Activated CD8-positive, alpha-beta T cell treated with anti-CD3 and anti-CD28 coated beads for 36 hours (primary cell): ENCODE results near the gene CEP250. TPM values are rescaled to one million over a fixed set of nuclear protein-coding genes. Genes with fewer than 3 reads are reported as not detected.
"Not testable (repeated sequence)": the region's sequence is repeated elsewhere in the genome, so short reads cannot be mapped to it uniquely, and the experiment has no call there.

Experiments used
- ATAC-seq: fragments of 200-7000 bp; cut with Tn5 transposase; one replicate; pipeline ENCODE4 v1.10.0; 2021; ENCODE audit warnings: mild to moderate bottlenecking, moderate library complexity
- CTCF ChIA-PET: fragments of 350-600 bp; sonication (Branson Sonifier 250); formaldehyde crosslinking; loops from one replicate; lab custom pipeline; 2021; ENCODE audit warnings: antibody characterized with exemption; lab: Charles Lee
- POLR2A ChIA-PET: fragments of 350-600 bp; sonication (Branson Sonifier 250); formaldehyde crosslinking; loops from one replicate; lab custom pipeline; 2021; ENCODE audit warnings: antibody characterized with exemption; lab: Charles Lee
- DNase-seq: peaks from one replicate; pipeline ENCODE4 v3.0.0-alpha.2; 2020
- H3K27ac Mint-ChIP-seq: one replicate; pipeline ENCODE4 v1.8.0; 2021; ENCODE audit warnings: mild to moderate bottlenecking, mixed read lengths
- H3K27me3 Mint-ChIP-seq: one replicate; pipeline ENCODE4 v1.8.0; 2021; ENCODE audit warnings: mixed read lengths
- H3K36me3 Mint-ChIP-seq: one replicate; pipeline ENCODE4 v1.8.0; 2021; ENCODE audit warnings: low read depth, mixed read lengths
- H3K4me1 Mint-ChIP-seq: one replicate; pipeline ENCODE4 v1.8.0; 2021; ENCODE audit warnings: low read depth, mixed read lengths
- H3K4me3 Mint-ChIP-seq: one replicate; pipeline ENCODE4 v1.8.0; 2021; ENCODE audit warnings: mild to moderate bottlenecking, moderate library complexity, mixed read lengths
- H3K9me3 Mint-ChIP-seq: one replicate; pipeline ENCODE4 v1.8.0; 2021; ENCODE audit warnings: mixed read lengths
- CTCF ChIP-seq: fragments of 200-600 bp; IDR thresholded peaks from one replicate; pipeline ENCODE4 v1.8.0; 2022; ENCODE audit warnings: antibody characterized with exemption, mild to moderate bottlenecking
- intact Hi-C: fragments of 100-400 bp; cut with micrococcal nuclease; formaldehyde crosslinking; loops from one replicate; pipeline ENCODE4 v1.10.0; 2022
- total RNA-seq, 2 experiments: library from RNA; stranded (reverse); gene quantifications; one replicate each; pipeline ENCODE4 v1.2.3, GENCODE V29; 2021

The CEP250 gene
- total RNA-seq, 2 experiments from 2014 or later, result 56.0 to 60.3 TPM

DNA sequence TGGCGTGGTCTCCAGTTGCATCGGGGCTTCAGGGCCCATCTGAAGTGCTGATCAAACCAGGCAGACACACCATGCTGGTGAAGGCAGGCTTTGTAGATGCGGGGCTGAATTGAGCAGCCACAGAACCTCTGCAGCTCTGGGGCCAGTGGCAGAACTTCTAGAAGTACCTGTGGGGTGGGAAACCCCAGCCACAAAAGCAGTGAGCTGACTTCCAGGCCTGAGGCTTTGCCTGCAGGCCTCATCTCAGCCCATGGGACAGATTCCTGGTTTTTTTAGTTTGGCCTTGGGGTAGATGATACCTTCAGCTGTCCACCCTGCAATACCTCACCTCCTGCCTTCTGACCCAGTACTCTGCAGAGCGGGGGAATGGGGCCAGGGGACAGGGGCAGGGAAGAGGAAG is 59.9 kb downstream of the CEP250 start:
- Mint-ChIP-seq H3K36me3 (peaks cover 10% of the 10 kb centered on the region), H3K4me3 (no peak overlapping the region), H3K27me3 (no peaks in the 10 kb centered on the region), H3K27ac (no peak overlapping the region), H3K4me1 (no peaks in the 10 kb centered on the region), H3K9me3 (no peaks in the 10 kb centered on the region)
- intact Hi-C loops, result no loop called here
- ATAC-seq (no peak), DNase-seq (no peak)
- POLR2A ChIA-PET, result interaction anchor here (0.6 to 2.0 kb wide), 3 partner anchors 25 to 112 kb away, joined by 3 to 8 read pairs (median 5); partner anchors contain the start of gene ERGIC3
- TF ChIP-seq CTCF, result no peak
- CTCF ChIA-PET, result no interaction called here

- Mint-ChIP-seq H3K4me1 (no peaks in the 10 kb centered on the region), H3K9me3 (no peaks in the 10 kb centered on the region), H3K4me3 (no peak overlapping the region), H3K27ac (peak overlapping the region; percentile 16), H3K27me3 (no peaks in the 10 kb centered on the region), H3K36me3 (peaks cover 9% of the 10 kb centered on the region)
- TF ChIP-seq CTCF, result no peak
- DNase-seq (no peak), ATAC-seq (no peak)
- ChIA-PET POLR2A (interaction anchor here (0.7 to 2.0 kb wide), 4 partner anchors 9 to 26 kb away, joined by 3 to 8 read pairs (median 4); partner anchors contain the start of gene ERGIC3), CTCF (interaction anchor here (1.6 kb wide), 1 partner anchor 52 kb away, joined by 5 read pairs; no protein-coding TSS in a partner anchor)
- intact Hi-C loops, result no loop called here
Measured at GRCh38 chr20:35515949-35516645, 60.7 kb downstream of the CEP250 start.

DNA sequence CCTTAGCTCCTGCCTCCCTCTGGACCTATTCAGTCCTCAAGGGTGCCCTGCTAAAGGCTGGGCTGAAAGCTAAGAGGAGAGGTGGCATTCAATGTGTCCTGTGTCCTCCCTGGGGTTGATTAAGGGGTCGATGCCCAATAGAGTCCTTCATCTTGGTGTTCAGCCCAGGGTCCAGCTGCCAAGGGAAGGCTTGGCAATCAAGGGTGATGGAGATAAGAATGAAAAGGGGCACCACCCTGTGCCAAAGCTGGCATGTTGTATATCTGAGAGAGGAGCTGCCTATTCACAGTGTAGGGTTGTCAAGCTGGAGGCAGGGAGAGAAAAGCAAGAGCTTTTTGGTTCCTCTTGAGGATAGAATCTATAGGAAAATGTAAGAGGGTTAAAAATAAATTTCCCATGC is 61.7 kb downstream of the CEP250 start:
- no peak for TF ChIP-seq CTCF
- POLR2A ChIA-PET, result interaction anchor here (0.7 to 2.0 kb wide), 5 partner anchors 10 to 29 kb away, joined by 3 to 8 read pairs (median 4); partner anchors contain the start of gene ERGIC3
- H3K27me3 Mint-ChIP-seq, result no peaks in the 10 kb centered on the region
- H3K36me3 Mint-ChIP-seq, result peaks cover 2% of the 10 kb centered on the region
- H3K4me1 Mint-ChIP-seq, result no peaks in the 10 kb centered on the region
- ATAC-seq (no peak), DNase-seq (no peak)
- H3K9me3 Mint-ChIP-seq, result no peaks in the 10 kb centered on the region
- intact Hi-C loops, result no loop called here
- no peak overlapping the region for H3K4me3 Mint-ChIP-seq
- CTCF ChIA-PET, result interaction anchor here (0.7 to 1.6 kb wide), 4 partner anchors 10 to 60 kb away, joined by 3 to 7 read pairs (median 4); no protein-coding TSS in a partner anchor
- H3K27ac Mint-ChIP-seq, result no peak overlapping the region

DNA sequence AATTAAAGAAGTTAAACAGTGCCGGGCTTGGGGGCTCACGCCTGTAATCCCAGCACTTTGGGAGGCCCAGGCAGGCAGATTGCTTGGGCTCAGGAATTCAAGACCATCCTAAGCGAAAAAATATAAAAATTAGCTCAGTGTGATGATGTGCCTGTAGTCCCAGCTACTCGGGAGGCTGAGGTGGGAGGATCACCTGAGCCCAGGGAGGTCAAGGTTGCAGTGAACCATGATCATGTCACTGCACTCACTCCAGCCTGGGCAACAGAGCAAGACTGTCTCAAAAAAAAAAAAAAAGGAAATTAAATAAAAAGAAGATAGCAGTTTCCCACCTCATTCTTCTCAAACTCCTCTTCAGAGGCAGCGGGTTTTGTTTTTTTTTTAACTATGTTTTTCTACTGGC is 62.4 kb downstream of the CEP250 start:
- ATAC-seq, H3K27me3 Mint-ChIP-seq, H3K27ac Mint-ChIP-seq, H3K9me3 Mint-ChIP-seq, H3K36me3 Mint-ChIP-seq, intact Hi-C loops, DNase-seq, H3K4me3 Mint-ChIP-seq, H3K4me1 Mint-ChIP-seq: not testable (repeated sequence)
- CTCF ChIA-PET, result interaction anchor here (1.0 to 1.4 kb wide), 3 partner anchors 11 to 55 kb away, joined by 3 to 7 read pairs (median 3); no protein-coding TSS in a partner anchor
- POLR2A ChIA-PET, result interaction anchor here (1.3 to 1.8 kb wide), 2 partner anchors 11 to 29 kb away, joined by 3 to 4 read pairs; no protein-coding TSS in a partner anchor

DNA sequence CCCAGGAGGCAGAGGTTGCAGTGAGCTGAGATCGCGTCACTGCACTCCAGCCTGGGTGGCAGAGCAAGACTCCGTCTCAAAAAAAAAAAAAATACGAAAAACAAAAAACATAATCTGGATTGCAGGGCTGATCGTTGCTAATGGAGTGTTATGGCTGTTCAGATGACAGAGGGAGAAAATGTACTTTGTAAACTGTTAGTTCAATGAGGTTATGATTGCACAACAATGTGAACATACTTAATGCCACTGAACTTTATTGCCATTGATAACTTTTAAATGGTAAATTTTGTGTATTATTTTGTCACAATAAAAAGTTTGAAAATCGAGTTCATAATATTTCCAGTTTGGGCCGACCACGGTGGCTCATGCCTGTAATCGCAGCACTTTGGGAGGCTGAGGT is 63.6 kb downstream of the CEP250 start:
- Mint-ChIP-seq H3K4me3 (no peak overlapping the region), H3K27me3 (no peaks in the 10 kb centered on the region), H3K4me1 (no peaks in the 10 kb centered on the region), H3K27ac (no peak overlapping the region), H3K9me3 (no peaks in the 10 kb centered on the region), H3K36me3 (no peaks in the 10 kb centered on the region)
- no peak for ATAC-seq
- TF ChIP-seq CTCF, result no peak
- ChIA-PET CTCF (no interaction called here), POLR2A (no interaction called here)
- DNase-seq, result no peak
- intact Hi-C loops, result no loop called here
